MCF 10A (cell line): ENCODE measurements around the gene SLC12A3. TPM values are rescaled to one million over a fixed set of nuclear protein-coding genes. Genes with fewer than 3 reads are reported as not detected.

Source experiments
- BruUV-seq: library from RNA; stranded (reverse); fragments of 400-500 nt; replicated peaks from 2 replicates; lab custom pipeline; 2021; lab: Mats Ljungman, UMichigan
- CTCF ChIA-PET: fragments of 300-600 bp; sonication (Branson Sonifier 250); formaldehyde crosslinking; extraction: SDS; loops from one replicate; lab custom pipeline; 2021; ENCODE audit warnings: antibody characterized with exemption, inconsistent platforms; lab: Yijun Ruan, JAX
- POLR2A ChIA-PET: fragments of 300-600, 350-650 bp; sonication (Branson Sonifier 250); formaldehyde crosslinking; extraction: SDS; loops from one replicate; lab custom pipeline; 2020; ENCODE audit warnings: antibody characterized with exemption, inconsistent platforms; lab: Yijun Ruan, JAX
- DNase-seq: peaks from one replicate; pipeline ENCODE4 v3.0.0-alpha.2; 2018; ENCODE audit not compliant: unreplicated experiment
- H3K27ac Mint-ChIP-seq: one replicate; pipeline ENCODE4 v1.8.0; 2022; ENCODE audit warnings: mild to moderate bottlenecking, low read depth, mixed read lengths; ENCODE audit not compliant: unreplicated experiment
- H3K27me3 Mint-ChIP-seq: one replicate; pipeline ENCODE4 v1.8.0; 2022; ENCODE audit warnings: mixed read lengths; ENCODE audit not compliant: insufficient read depth, unreplicated experiment
- H3K36me3 Mint-ChIP-seq: one replicate; pipeline ENCODE4 v1.8.0; 2022; ENCODE audit warnings: mild to moderate bottlenecking, moderate library complexity, mixed read lengths; ENCODE audit not compliant: insufficient read depth, unreplicated experiment
- H3K4me1 Mint-ChIP-seq: one replicate; pipeline ENCODE4 v1.8.0; 2022; ENCODE audit warnings: mixed read lengths; ENCODE audit not compliant: insufficient read depth, unreplicated experiment
- H3K4me3 Mint-ChIP-seq: one replicate; pipeline ENCODE4 v1.8.0; 2022; ENCODE audit warnings: mild to moderate bottlenecking, moderate library complexity, mixed read lengths; ENCODE audit not compliant: unreplicated experiment
- H3K9me3 Mint-ChIP-seq: one replicate; pipeline ENCODE4 v1.8.0; 2022; ENCODE audit warnings: mixed read lengths; ENCODE audit not compliant: unreplicated experiment
- intact Hi-C: fragments of 100-400 bp; cut with micrococcal nuclease; formaldehyde crosslinking; loops from 2 replicates; pipeline ENCODE4 v1.14.1; 2022
- total RNA-seq: library from RNA; stranded (reverse); gene quantifications from 2 replicates; pipeline ENCODE4 v1.2.3, GENCODE V29; 2022
- TF ChIP-seq, protein P1 (sequence below): fragments of 200-600 bp; IDR thresholded peaks from one replicate; pipeline ENCODE4 v1.8.0; 2022; ENCODE audit warnings: antibody characterized with exemption, mild to moderate bottlenecking; ENCODE audit not compliant: unreplicated experiment

SLC12A3 gene
- total RNA-seq, 1 experiment from 2014 or later: not detected

DNA sequence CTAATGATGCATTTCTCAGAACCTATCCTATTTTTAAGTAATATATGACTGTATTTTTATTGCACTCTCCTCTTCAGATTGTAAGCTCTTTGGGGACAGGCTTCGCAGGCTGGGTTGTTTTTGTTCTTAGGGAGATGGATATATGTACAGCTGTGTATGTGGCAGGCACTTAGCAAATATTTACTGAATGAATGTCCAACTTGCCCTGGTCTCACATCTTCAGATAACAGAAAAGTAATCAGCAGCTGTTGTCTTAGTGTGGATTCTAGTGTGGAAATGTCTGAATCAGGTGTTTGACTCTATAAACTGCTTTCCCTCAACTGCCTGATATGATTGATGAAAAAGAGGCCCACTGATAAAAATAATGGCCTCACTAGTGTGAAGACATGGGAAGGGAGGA is 47.1 kb upstream of the SLC12A3 start:
- Mint-ChIP-seq H3K4me3 (no peak overlapping the region), H3K27ac (no peak overlapping the region), H3K27me3 (no peaks in the 10 kb centered on the region), H3K36me3 (peaks cover 20% of the 10 kb centered on the region), H3K4me1 (no peaks in the 10 kb centered on the region), H3K9me3 (no peaks in the 10 kb centered on the region)
- BruUV-seq: no TSS peak
- no peak for DNase-seq
- TF ChIP-seq, protein P1, sequence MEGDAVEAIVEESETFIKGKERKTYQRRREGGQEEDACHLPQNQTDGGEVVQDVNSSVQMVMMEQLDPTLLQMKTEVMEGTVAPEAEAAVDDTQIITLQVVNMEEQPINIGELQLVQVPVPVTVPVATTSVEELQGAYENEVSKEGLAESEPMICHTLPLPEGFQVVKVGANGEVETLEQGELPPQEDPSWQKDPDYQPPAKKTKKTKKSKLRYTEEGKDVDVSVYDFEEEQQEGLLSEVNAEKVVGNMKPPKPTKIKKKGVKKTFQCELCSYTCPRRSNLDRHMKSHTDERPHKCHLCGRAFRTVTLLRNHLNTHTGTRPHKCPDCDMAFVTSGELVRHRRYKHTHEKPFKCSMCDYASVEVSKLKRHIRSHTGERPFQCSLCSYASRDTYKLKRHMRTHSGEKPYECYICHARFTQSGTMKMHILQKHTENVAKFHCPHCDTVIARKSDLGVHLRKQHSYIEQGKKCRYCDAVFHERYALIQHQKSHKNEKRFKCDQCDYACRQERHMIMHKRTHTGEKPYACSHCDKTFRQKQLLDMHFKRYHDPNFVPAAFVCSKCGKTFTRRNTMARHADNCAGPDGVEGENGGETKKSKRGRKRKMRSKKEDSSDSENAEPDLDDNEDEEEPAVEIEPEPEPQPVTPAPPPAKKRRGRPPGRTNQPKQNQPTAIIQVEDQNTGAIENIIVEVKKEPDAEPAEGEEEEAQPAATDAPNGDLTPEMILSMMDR: no peak
- intact Hi-C loops: no loop called here
- ChIA-PET POLR2A (interaction anchor here (0.6 kb wide), 1 partner anchor 202 kb away, joined by 4 read pairs; no protein-coding TSS in a partner anchor), CTCF (interaction anchor here (0.7 kb wide), 1 partner anchor 117 kb away, joined by 6 read pairs; no protein-coding TSS in a partner anchor)

DNA sequence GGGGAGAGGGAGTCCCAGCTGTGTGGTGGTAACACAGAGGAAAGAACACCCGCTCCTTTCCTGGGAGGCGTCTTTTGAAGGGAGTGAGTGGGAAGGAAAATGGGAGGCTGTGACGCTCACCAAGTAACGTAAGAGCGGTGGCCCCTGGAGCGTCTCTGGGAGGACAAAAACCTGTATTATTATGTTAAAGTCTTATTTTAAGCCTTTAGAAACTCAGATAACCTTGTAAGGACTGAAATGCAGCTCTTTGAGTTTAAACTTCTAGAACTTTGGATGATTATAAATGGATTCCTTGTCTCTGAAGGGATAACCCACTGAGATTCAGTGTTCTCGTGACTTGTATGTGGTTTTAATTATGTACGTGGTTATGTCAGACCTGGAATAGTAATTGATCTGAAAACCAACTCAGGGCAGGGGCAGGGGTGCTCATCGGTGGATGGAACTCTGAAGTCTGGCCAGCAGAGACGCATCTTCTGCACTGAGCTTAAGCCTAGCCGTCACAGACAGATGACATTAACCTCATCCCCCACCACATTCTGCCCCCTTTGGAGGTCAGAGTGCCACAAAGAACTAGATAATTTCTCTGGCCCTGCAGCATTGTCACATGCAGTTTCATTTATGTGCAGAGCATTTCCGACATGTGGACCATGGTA is 41.8 kb upstream of the SLC12A3 start:
- Mint-ChIP-seq H3K4me3 (no peak overlapping the region), H3K27me3 (no peaks in the 10 kb centered on the region), H3K36me3 (peaks cover 51% of the 10 kb centered on the region), H3K27ac (no peak overlapping the region), H3K9me3 (no peaks in the 10 kb centered on the region), H3K4me1 (no peaks in the 10 kb centered on the region)
- ChIA-PET CTCF (no interaction called here), POLR2A (no interaction called here)
- no TSS peak for BruUV-seq
- intact Hi-C loops: no loop called here
- TF ChIP-seq, protein P1: no peak
- DNase-seq: no peak

DNA sequence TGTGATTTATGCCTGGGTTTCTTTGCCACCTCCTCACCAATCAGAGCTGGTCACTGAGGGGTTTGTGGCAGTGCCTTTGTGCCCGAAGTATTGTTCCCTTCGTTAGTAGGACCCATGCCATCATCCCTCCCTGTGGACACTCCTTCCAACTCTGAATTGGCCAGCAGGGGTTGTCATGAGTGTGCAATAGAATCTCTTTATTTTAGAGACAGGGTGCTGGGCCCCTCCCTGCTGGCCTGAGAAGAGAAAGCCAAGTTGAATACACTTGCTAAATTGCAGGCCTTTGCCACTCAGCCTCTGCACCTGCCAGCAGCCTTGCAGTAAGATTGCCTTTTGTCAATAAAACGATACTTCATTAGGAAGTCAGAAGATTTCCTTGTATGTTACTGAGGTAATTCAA is 40.7 kb upstream of the SLC12A3 start:
- ChIA-PET POLR2A (interaction anchor here (0.6 kb wide), 1 partner anchor 24 kb away, joined by 3 read pairs; no protein-coding TSS in a partner anchor), CTCF (interaction anchor here (0.6 to 0.7 kb wide), 2 partner anchors 21 to 363 kb away, joined by 3 to 4 read pairs; no protein-coding TSS in a partner anchor)
- no peak overlapping the region for H3K4me3 Mint-ChIP-seq
- TF ChIP-seq, protein P1: no peak
- H3K36me3 Mint-ChIP-seq: peaks cover 57% of the 10 kb centered on the region
- H3K27ac Mint-ChIP-seq: no peak overlapping the region
- DNase-seq: no peak
- BruUV-seq: TSS peak; percentile 17
- no peaks in the 10 kb centered on the region for H3K9me3 Mint-ChIP-seq
- intact Hi-C loops: no loop called here
- H3K27me3 Mint-ChIP-seq: no peaks in the 10 kb centered on the region
- no peaks in the 10 kb centered on the region for H3K4me1 Mint-ChIP-seq

DNA sequence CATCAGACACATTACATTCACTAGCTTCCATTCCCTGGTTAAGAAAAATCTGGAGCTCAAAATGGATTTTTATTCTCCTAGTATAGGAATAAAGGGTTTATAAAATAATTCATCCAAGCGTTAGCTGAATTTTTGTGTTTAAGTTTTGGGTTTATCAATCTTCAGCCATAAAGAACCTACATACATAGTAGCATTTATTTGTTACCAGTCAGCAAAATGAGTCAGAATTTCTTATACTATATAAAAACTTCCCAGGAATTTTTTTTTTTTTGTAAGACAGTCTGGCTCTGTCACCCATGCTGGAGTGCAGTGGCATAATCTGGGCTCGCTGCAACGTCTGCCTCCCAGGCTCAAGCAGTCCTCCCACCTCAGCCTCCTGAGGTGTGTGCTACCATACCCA is 40.2 kb upstream of the SLC12A3 start:
- CTCF ChIA-PET: interaction anchor here (0.6 to 0.7 kb wide), 2 partner anchors 20 to 363 kb away, joined by 3 to 4 read pairs; no protein-coding TSS in a partner anchor

More for the DNA sequence above, 40.2 kb upstream of the SLC12A3 start:
- no TSS peak for BruUV-seq
- Mint-ChIP-seq H3K36me3 (peaks cover 57% of the 10 kb centered on the region), H3K9me3 (no peaks in the 10 kb centered on the region), H3K4me3 (no peak overlapping the region), H3K4me1 (no peaks in the 10 kb centered on the region), H3K27me3 (no peaks in the 10 kb centered on the region), H3K27ac (no peak overlapping the region)
- intact Hi-C loops: no loop called here
- TF ChIP-seq, protein P1: no peak
- no peak for DNase-seq
- POLR2A ChIA-PET: interaction anchor here (0.6 kb wide), 1 partner anchor 24 kb away, joined by 3 read pairs; no protein-coding TSS in a partner anchor
